ENCODE results near the gene KCNJ4. TPM values are rescaled to one million over a fixed set of nuclear protein-coding genes. Genes with fewer than 3 reads are reported as not detected.
A peak's percentile ranks its signal among the peaks of the same experiment; 100 is the strongest.

The KCNJ4 gene
- polyA plus RNA-seq, 2 of the 4 experiments (the other 2 are of a cell fraction) = 0.12 TPM; not detected in 1

- TF ChIP-seq POLR2A (IDR thresholded peaks at IDR 0.05; ENCODE audit: low read length) (no peak), HDAC2 (IDR thresholded peaks at IDR 0.05) (no peak), JUNB (IDR thresholded peaks at IDR 0.05) (no peak)
Measured at GRCh38 chr22:38451404-38451803, 3.6 kb downstream of the KCNJ4 start (continued).

DNA sequence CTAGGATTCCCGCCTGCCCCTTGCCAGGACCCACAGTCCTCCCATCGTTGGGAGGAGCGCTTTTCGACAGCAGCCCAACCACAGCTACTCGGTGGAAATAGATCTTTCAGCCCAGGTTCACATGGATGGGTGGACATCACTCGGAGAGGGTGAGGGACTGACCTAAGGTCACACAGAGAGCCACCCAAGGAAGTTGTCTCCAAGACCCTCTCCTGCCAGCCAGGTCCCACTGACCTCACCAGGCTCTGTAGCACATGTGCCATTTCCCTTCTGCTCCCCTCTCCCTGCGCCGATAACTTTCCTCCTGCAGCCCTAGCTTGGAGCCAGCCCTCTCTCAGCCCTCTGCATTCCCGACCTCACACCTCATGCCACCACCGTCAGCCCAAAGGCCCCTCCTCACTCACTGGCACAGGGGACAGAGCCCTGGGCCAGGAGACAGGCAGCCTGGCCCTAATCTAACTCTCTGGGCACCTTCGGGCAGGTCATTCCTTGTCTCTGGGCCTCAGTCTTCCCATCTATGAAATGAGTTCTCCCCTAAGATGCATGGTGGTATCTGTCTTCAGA, 4.7 kb downstream of the KCNJ4 start:
- DNase-seq (ENCODE audit: low read depth in 1 of 2, low spot score in 1 of 2) (no peak), ATAC-seq (peak in 1 of 2 experiments; percentile 19; a peak in 2 of 6 replicates), FAIRE-seq (no peak)
- TF ChIP-seq SMC3 (IDR thresholded peaks at IDR 0.05) = no peak
- TF ChIP-seq NR3C1 (IDR thresholded peaks at IDR 0.05) = no peak
- no peak for TF ChIP-seq RARB (CRISPR knock-in tag; IDR thresholded peaks at IDR 0.05)
- no peak for TF ChIP-seq ZFP36 (IDR thresholded peaks at IDR 0.05; ENCODE audit: borderline replicate concordance, partially characterized antibody)
- TF ChIP-seq CHD4 (IDR thresholded peaks at IDR 0.05; ENCODE audit: borderline replicate concordance) = no peak
- TF ChIP-seq MAFK (IDR thresholded peaks at IDR 0.05; ENCODE audit: partially characterized antibody) = no peak
- no peak for TF ChIP-seq NFE2L2 (conservative IDR thresholded peaks at IDR 0.05; ENCODE audit: low read length)
- no peak for TF ChIP-seq SREBF2 (IDR thresholded peaks at IDR 0.05)
- TF ChIP-seq BCL3 (IDR thresholded peaks at IDR 0.05) = no peak
- no peak for TF ChIP-seq RFX5 (IDR thresholded peaks at IDR 0.05)
- TF ChIP-seq RAD21 (conservative IDR thresholded peaks at IDR 0.05 in 1 of 2, IDR thresholded peaks at IDR 0.05 in 1 of 2) = no peak
- TF ChIP-seq CBX8 (IDR thresholded peaks at IDR 0.05) = no peak
- no peak for TF ChIP-seq CEBPB (IDR thresholded peaks at IDR 0.05)
- TF ChIP-seq, protein P1, sequence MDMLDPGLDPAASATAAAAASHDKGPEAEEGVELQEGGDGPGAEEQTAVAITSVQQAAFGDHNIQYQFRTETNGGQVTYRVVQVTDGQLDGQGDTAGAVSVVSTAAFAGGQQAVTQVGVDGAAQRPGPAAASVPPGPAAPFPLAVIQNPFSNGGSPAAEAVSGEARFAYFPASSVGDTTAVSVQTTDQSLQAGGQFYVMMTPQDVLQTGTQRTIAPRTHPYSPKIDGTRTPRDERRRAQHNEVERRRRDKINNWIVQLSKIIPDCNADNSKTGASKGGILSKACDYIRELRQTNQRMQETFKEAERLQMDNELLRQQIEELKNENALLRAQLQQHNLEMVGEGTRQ (IDR thresholded peaks at IDR 0.05) = no peak
- no peak overlapping the region for H3K27ac ChIP-seq
- no peak overlapping the region for H3K4me3 ChIP-seq
- no peak overlapping the region for H3K4me2 ChIP-seq
- WGBS (ENCODE audit: missing lambda C conversion rate) = 59% methylated on average over 11 of the region's 11 CpGs
- POLR2A ChIA-PET = no interaction called here
- no peaks in the 10 kb centered on the region for H3K9me3 ChIP-seq
- H3K4me1 ChIP-seq = no peaks in the 10 kb centered on the region; the same call in 2 of the 3 replicates
- CTCF ChIA-PET = no interaction called here

DNA sequence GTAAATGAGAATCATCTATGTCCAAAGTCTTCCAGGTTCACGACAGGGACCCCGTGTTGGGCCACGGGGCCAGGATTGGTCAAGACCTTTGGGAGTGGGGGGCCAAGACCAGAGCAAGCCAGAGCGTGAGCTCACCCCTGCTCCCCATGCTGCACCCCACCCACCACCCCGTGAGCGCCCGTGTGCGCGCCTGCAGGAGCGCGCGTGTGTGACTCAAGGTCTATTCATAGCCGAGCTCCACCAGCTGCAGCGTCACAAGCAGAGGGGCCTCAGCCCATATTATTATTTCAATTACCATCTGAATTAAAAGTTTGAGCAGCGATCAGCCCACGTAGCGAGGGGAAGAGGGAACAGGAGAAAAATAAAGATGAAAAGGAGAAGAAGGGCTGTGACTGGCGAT, 5.2 kb downstream of the KCNJ4 start:
- ATAC-seq (no peak), FAIRE-seq (no peak), DNase-seq (ENCODE audit: low read depth in 1 of 2, low spot score in 1 of 2) (no peak)
- Histone ChIP-seq H3K4me1 (no peaks in the 10 kb centered on the region; the same call in 2 of the 3 replicates), H3K4me2 (no peak overlapping the region), H3K27ac (no peak overlapping the region), H3K9me3 (no peaks in the 10 kb centered on the region), H3K4me3 (no peak overlapping the region)
- ChIA-PET CTCF (no interaction called here), POLR2A (no interaction called here)
- WGBS (ENCODE audit: missing lambda C conversion rate) = 40% methylated on average over 9 of the region's 18 CpGs
- no peak for TF ChIP-seq POLR2A (IDR thresholded peaks at IDR 0.05; ENCODE audit: low read length)

- no peak for FAIRE-seq
Measured at GRCh38 chr22:38448945-38449745, 5.9 kb downstream of the KCNJ4 start.

More at GRCh38 chr22:38448945-38449745, 5.9 kb downstream of the KCNJ4 start:
- H3K9me3 ChIP-seq = no peaks in the 10 kb centered on the region
- 73% methylated on average over 11 of the region's 14 CpGs for WGBS (ENCODE audit: missing lambda C conversion rate)
- 0 out of 6 replicates have a peak, but pooled peaks of 1 of the 2 experiments have one; percentile 11 for ATAC-seq
- ChIA-PET CTCF (interaction anchor here (1.6 kb wide), 1 partner anchor 335 kb away, joined by 3 read pairs; no protein-coding TSS in a partner anchor), POLR2A (no interaction called here)
- H3K4me2 ChIP-seq = no peak overlapping the region
- H3K4me1 ChIP-seq = no peaks in the 10 kb centered on the region
- H3K27ac ChIP-seq = no peak overlapping the region
- TF ChIP-seq RAD21 (conservative IDR thresholded peaks at IDR 0.05 in 1 of 2, IDR thresholded peaks at IDR 0.05 in 1 of 2) (no peak), CBX8 (IDR thresholded peaks at IDR 0.05) (no peak), MYC (IDR thresholded peaks at IDR 0.05; ENCODE audit: borderline replicate concordance, low read length) (no peak), TP53 (CRISPR knock-in tag; IDR thresholded peaks at IDR 0.05) (no peak), EHF (CRISPR knock-in tag; IDR thresholded peaks at IDR 0.05) (no peak), FOXS1 (CRISPR knock-in tag; IDR thresholded peaks at IDR 0.05) (no peak), BCL3 (IDR thresholded peaks at IDR 0.05) (no peak)
- no peak overlapping the region for H3K4me3 ChIP-seq
- no peak for DNase-seq (ENCODE audit: low read depth in 1 of 2, low spot score in 1 of 2)

Data from A549 (cell line).